Stimulated activated CD4-positive, alpha-beta T cell treated with anti-CD3 and anti-CD28 coated beads, Interleukin-12 subunit alpha, Interleukin-12 subunit beta, amount 100 ng/mL, for 48 hours (primary cell): ENCODE results near the gene COL23A1.

Source experiments
- DNase-seq, 3 donors: peaks; one replicate each; pipeline ENCODE4 v3.0.0-alpha.2; 2020; ENCODE audit warnings: low read depth in 2 of 3, low spot score in 1 of 3

COL23A1 gene

GRCh38 chr5:178366998-178367735 lies 223.0 kb downstream of the COL23A1 start:
- no peak for DNase-seq

GRCh38 chr5:178365501-178366440 lies 224.4 kb downstream of the COL23A1 start:
- no peak for DNase-seq

- no peak for DNase-seq
Measured at GRCh38 chr5:178364326-178364675, 225.9 kb downstream of the COL23A1 start.

GRCh38 chr5:178363501-178364325 lies 226.5 kb downstream of the COL23A1 start:
- DNase-seq: no peak

- no peak for DNase-seq
Measured at GRCh38 chr5:178361657-178362445, 228.3 kb downstream of the COL23A1 start.

- DNase-seq: no peak
Measured at GRCh38 chr5:178360926-178361235, 229.3 kb downstream of the COL23A1 start.

- DNase-seq: no peak
Measured at GRCh38 chr5:178360222-178360925, 229.8 kb downstream of the COL23A1 start.

- no peak for DNase-seq
Measured at GRCh38 chr5:178359738-178360137, 230.5 kb downstream of the COL23A1 start.

GRCh38 chr5:178357678-178358077 lies 232.5 kb downstream of the COL23A1 start:
- no peak for DNase-seq

GRCh38 chr5:178357121-178357521 lies 233.1 kb downstream of the COL23A1 start:
- DNase-seq: no peak

GRCh38 chr5:178356431-178356872 lies 233.7 kb downstream of the COL23A1 start:
- DNase-seq: no peak

GRCh38 chr5:178355671-178356070 lies 234.5 kb downstream of the COL23A1 start:
- DNase-seq: no peak

- no peak for DNase-seq
Measured at GRCh38 chr5:178353461-178353860, 236.7 kb downstream of the COL23A1 start.

- no peak for DNase-seq
Measured at GRCh38 chr5:178352035-178352349, 238.2 kb downstream of the COL23A1 start.

- no peak for DNase-seq
Measured at GRCh38 chr5:178351221-178352034, 238.8 kb downstream of the COL23A1 start.

GRCh38 chr5:178350361-178351220 lies 239.6 kb downstream of the COL23A1 start:
- no peak for DNase-seq

- no peak for DNase-seq
Measured at GRCh38 chr5:178349625-178350353, 240.4 kb downstream of the COL23A1 start.

GRCh38 chr5:178349075-178349511 lies 241.1 kb downstream of the COL23A1 start:
- no peak for DNase-seq
